Activated T-helper 1 cell treated with anti-CD3 and anti-CD28 coated beads, Interleukin-12 subunit alpha, Interleukin-12 subunit beta, Interleukin-2, Interleukin-4 antibody, amounts not matched to agents 30 ng/mL and 10 ng/mL and 1 ng/mL, durations not matched to agents 14 hours and 24 hours and 36 hours (primary cell): Measurements from ENCODE around the gene COL15A1. TPM values are rescaled to one million over a fixed set of nuclear protein-coding genes. Genes with fewer than 3 reads are reported as not detected.

Experiments
- DNase-seq: peaks from one replicate; pipeline ENCODE4 v3.0.0; 2021; ENCODE audit warnings: low spot score
- H3K27ac Mint-ChIP-seq: one replicate; pipeline ENCODE4 v1.8.0; 2021; ENCODE audit warnings: mild to moderate bottlenecking, mixed read lengths
- H3K27me3 Mint-ChIP-seq: one replicate; pipeline ENCODE4 v1.8.0; 2022; ENCODE audit warnings: mild to moderate bottlenecking, moderate library complexity, mixed read lengths; ENCODE audit not compliant: insufficient read depth
- H3K36me3 Mint-ChIP-seq: one replicate; pipeline ENCODE4 v1.8.0; 2021; ENCODE audit warnings: low read depth, mixed read lengths
- H3K4me1 Mint-ChIP-seq: one replicate; pipeline ENCODE4 v1.8.0; 2021; ENCODE audit warnings: low read depth, mixed read lengths
- H3K4me3 Mint-ChIP-seq: one replicate; pipeline ENCODE4 v1.8.0; 2021; ENCODE audit warnings: mild to moderate bottlenecking, moderate library complexity, mixed read lengths
- H3K9me3 Mint-ChIP-seq: one replicate; pipeline ENCODE4 v1.8.0; 2021; ENCODE audit warnings: mixed read lengths
- intact Hi-C: fragments of 100-400 bp; cut with micrococcal nuclease; formaldehyde crosslinking; loops from one replicate; pipeline ENCODE4 v1.15.1; 2024
- total RNA-seq: library from RNA; stranded (reverse); gene quantifications from 2 replicates; pipeline ENCODE4 v1.2.3, GENCODE V29; 2022

COL15A1 gene
- total RNA-seq, 1 donor from 2014 or later = 0.05 TPM

DNA sequence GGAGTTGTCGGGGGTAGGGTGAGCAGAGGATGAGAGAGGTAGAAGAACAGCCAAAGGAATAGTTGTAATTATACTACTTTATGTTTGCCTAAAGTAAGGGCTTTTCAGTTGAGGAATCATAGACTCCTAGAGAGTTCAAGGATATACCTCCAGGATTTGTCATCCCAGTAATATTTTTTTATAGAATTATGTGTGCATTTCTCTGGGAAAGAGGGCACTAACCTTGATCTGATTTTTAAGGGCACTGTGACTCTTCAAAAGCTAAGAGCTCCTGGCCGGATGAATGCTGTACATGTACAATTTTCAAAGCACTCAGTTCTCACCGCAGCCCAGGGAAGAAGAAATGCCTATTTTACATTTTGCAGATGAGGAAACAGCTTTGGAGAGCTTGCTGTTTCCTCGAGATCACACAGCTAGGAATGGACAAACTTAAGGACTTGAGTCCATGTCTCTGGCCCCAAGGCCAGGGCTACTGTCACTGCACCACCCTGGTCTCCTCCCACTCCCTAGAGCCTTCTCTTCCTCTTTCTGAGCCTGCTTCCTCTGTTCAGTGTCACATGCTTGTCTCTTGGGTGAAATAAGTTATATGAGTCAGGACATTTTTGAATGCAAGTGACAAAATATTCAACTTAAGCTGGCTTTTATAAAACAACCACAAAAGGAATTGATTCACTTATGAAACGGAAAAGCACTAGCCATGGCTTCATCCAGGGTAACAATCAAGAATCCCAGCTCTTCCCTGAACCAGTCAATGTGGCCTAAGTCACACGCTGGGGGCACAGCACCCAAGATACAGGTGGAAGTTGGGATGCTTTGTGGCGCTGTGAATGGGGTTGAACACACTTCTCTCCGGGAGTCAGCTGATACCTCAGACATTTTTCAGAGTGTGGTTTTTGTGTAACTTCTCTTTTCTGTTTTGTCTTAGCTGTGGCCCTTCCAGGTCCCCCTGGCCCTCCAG lies 115.5 kb downstream of the COL15A1 start:
- H3K36me3 Mint-ChIP-seq = peaks cover 19% of the 10 kb centered on the region
- peak overlapping the region; percentile 92 for H3K27ac Mint-ChIP-seq
- peaks cover 72% of the 10 kb centered on the region for H3K4me1 Mint-ChIP-seq
- no peak for DNase-seq
- intact Hi-C loops = loop anchor here (1.0 to 5.0 kb wide), 7 partner anchors 14 to 753 kb away; no protein-coding TSS in a partner anchor
- H3K4me3 Mint-ChIP-seq = peak overlapping the region; percentile 41
- no peaks in the 10 kb centered on the region for H3K27me3 Mint-ChIP-seq
- H3K9me3 Mint-ChIP-seq = peaks cover 3% of the 10 kb centered on the region

- intact Hi-C loops = no loop called here
- H3K27me3 Mint-ChIP-seq = peaks cover 4% of the 10 kb centered on the region
These were observed 116.9 kb downstream of the COL15A1 start for GRCh38 chr9:99060621-99061020.

DNA sequence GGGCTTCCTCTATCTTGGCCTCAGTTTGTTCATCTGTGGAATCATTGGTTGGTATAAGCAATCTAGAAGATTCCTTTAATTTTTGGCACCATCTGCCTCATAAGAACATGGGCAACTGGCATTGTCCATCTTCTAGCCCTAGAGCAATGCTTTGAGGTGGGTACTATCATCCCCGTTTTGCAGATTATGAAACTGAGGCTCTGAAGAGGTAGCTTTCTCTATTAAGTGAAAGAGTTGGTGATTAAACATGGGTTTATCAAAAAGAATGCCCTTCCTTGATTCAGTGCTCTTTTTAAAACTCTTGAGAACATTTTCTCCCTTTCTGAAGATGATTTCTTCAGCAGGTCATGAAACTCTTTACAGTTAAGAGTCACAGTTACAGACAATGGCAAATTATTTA lies 118.8 kb downstream of the COL15A1 start:
- H3K4me1 Mint-ChIP-seq = peaks cover 47% of the 10 kb centered on the region
- H3K27ac Mint-ChIP-seq = no peak overlapping the region
- DNase-seq = no peak
- H3K4me3 Mint-ChIP-seq = no peak overlapping the region
- H3K36me3 Mint-ChIP-seq = peaks cover 10% of the 10 kb centered on the region
- no peaks in the 10 kb centered on the region for H3K9me3 Mint-ChIP-seq
- peaks cover 4% of the 10 kb centered on the region for H3K27me3 Mint-ChIP-seq
- intact Hi-C loops = no loop called here

More at GRCh38 chr9:99060621-99061020, 116.9 kb downstream of the COL15A1 start:
- no peak for DNase-seq
- H3K36me3 Mint-ChIP-seq = peaks cover 18% of the 10 kb centered on the region
- peaks cover 66% of the 10 kb centered on the region for H3K4me1 Mint-ChIP-seq
- H3K9me3 Mint-ChIP-seq = peaks cover 3% of the 10 kb centered on the region
- H3K27ac Mint-ChIP-seq = no peak overlapping the region
- H3K4me3 Mint-ChIP-seq = no peak overlapping the region

GRCh38 chr9:99063522-99063921 lies 119.8 kb downstream of the COL15A1 start:
- Mint-ChIP-seq H3K9me3 (no peaks in the 10 kb centered on the region), H3K27ac (no peak overlapping the region), H3K4me3 (no peak overlapping the region), H3K4me1 (peaks cover 40% of the 10 kb centered on the region), H3K36me3 (peaks cover 10% of the 10 kb centered on the region), H3K27me3 (peaks cover 4% of the 10 kb centered on the region)
- intact Hi-C loops = no loop called here
- no peak for DNase-seq

DNA sequence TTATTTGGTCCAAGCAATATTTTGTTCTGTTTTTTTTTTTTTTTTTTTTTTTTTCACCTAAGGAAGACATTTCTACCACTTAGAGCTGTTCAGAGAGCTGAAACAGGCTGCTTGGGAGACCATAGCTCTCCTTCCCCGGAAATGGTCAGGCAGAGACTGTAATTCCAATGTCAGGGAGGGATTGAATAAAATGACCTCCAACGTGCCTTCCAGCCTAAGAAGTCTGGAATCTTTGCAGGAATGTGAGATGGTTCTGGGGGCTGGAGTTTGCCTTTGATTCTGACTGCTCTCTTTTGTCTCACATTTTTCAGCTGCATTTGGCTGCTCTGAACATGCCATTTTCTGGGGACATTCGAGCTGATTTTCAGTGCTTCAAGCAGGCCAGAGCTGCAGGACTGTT lies 122.9 kb downstream of the COL15A1 start:
- Mint-ChIP-seq H3K9me3 (peaks cover 5% of the 10 kb centered on the region), H3K4me1 (peaks cover 53% of the 10 kb centered on the region), H3K36me3 (peaks cover 16% of the 10 kb centered on the region), H3K27me3 (peaks cover 4% of the 10 kb centered on the region), H3K27ac (no peak overlapping the region), H3K4me3 (no peak overlapping the region)
- intact Hi-C loops = no loop called here
- no peak for DNase-seq

DNA sequence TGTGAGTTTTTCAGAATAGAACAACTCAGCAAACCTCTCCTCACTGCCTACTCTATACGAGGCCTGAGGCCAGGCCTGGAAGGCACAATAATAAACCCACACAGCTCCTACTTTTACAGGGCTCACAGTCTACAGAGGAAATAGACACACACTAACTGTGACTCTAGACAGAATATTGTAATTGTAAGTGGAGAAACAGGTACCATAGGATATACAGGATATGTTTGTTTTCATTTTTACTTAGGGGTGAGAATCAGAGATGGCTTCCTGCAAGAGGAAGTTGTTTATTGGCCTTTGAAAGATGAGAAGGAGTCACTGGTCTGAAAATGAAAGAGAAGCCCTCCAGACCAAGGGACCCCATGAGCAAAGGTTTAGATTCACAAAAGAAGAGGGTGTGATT lies 125.4 kb downstream of the COL15A1 start:
- intact Hi-C loops = no loop called here
- H3K27ac Mint-ChIP-seq = peak overlapping the region; percentile 83

GRCh38 chr9:99069546-99069945 lies 125.8 kb downstream of the COL15A1 start:
- H3K36me3 Mint-ChIP-seq = peaks cover 8% of the 10 kb centered on the region
- H3K27me3 Mint-ChIP-seq = peaks cover 4% of the 10 kb centered on the region
- H3K27ac Mint-ChIP-seq = no peak overlapping the region
- H3K4me1 Mint-ChIP-seq = peaks cover 44% of the 10 kb centered on the region
- peaks cover 5% of the 10 kb centered on the region for H3K9me3 Mint-ChIP-seq
- H3K4me3 Mint-ChIP-seq = no peak overlapping the region
- no peak for DNase-seq
- intact Hi-C loops = no loop called here

More for the DNA sequence above, 125.4 kb downstream of the COL15A1 start:
- Mint-ChIP-seq H3K36me3 (peaks cover 7% of the 10 kb centered on the region), H3K4me3 (no peak overlapping the region), H3K4me1 (peaks cover 44% of the 10 kb centered on the region), H3K9me3 (peaks cover 5% of the 10 kb centered on the region), H3K27me3 (peaks cover 4% of the 10 kb centered on the region)
- no peak for DNase-seq

- no peak overlapping the region for H3K27ac Mint-ChIP-seq
- H3K27me3 Mint-ChIP-seq = no peaks in the 10 kb centered on the region
- H3K9me3 Mint-ChIP-seq = peaks cover 5% of the 10 kb centered on the region
- no peak for DNase-seq
- H3K4me3 Mint-ChIP-seq = no peak overlapping the region
- peaks cover 8% of the 10 kb centered on the region for H3K36me3 Mint-ChIP-seq
- H3K4me1 Mint-ChIP-seq = peaks cover 53% of the 10 kb centered on the region
- intact Hi-C loops = no loop called here
These were observed 127.0 kb downstream of the COL15A1 start for GRCh38 chr9:99070681-99071080.

- peaks cover 8% of the 10 kb centered on the region for H3K36me3 Mint-ChIP-seq
- peaks cover 5% of the 10 kb centered on the region for H3K9me3 Mint-ChIP-seq
- H3K4me3 Mint-ChIP-seq = no peak overlapping the region
- H3K4me1 Mint-ChIP-seq = peaks cover 59% of the 10 kb centered on the region
- no peak for DNase-seq
- H3K27me3 Mint-ChIP-seq = no peaks in the 10 kb centered on the region
- intact Hi-C loops = no loop called here
- H3K27ac Mint-ChIP-seq = peak overlapping the region; percentile 13
These were observed 127.8 kb downstream of the COL15A1 start for GRCh38 chr9:99071313-99072039.

DNA sequence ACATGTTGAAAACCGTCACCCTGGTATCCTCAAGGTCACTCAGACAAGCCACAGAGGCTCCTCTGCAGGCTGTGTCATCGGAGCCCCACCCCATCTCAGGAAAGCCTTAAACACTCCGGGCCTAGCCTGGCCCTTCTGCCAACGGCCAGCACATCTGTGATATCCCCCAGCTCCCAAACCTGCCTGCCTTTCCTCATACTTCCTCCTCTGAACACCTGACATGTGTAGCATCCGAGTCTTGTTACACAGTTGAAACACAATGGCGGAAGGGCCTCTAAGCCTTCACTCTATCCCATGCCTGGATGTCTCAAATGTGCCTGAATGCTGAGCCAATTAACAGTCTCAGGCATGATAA lies 128.3 kb downstream of the COL15A1 start:
- Mint-ChIP-seq H3K4me1 (peaks cover 65% of the 10 kb centered on the region), H3K9me3 (peaks cover 5% of the 10 kb centered on the region), H3K27me3 (no peaks in the 10 kb centered on the region), H3K4me3 (no peak overlapping the region), H3K36me3 (peaks cover 8% of the 10 kb centered on the region), H3K27ac (no peak overlapping the region)
- intact Hi-C loops = no loop called here
- DNase-seq = no peak

GRCh38 chr9:99073347-99073746 lies 129.6 kb downstream of the COL15A1 start:
- no peak overlapping the region for H3K4me3 Mint-ChIP-seq
- H3K27ac Mint-ChIP-seq = no peak overlapping the region
- peaks cover 8% of the 10 kb centered on the region for H3K36me3 Mint-ChIP-seq
- intact Hi-C loops = no loop called here
- no peaks in the 10 kb centered on the region for H3K27me3 Mint-ChIP-seq
- peaks cover 5% of the 10 kb centered on the region for H3K9me3 Mint-ChIP-seq
- peaks cover 69% of the 10 kb centered on the region for H3K4me1 Mint-ChIP-seq
- DNase-seq = no peak

DNA sequence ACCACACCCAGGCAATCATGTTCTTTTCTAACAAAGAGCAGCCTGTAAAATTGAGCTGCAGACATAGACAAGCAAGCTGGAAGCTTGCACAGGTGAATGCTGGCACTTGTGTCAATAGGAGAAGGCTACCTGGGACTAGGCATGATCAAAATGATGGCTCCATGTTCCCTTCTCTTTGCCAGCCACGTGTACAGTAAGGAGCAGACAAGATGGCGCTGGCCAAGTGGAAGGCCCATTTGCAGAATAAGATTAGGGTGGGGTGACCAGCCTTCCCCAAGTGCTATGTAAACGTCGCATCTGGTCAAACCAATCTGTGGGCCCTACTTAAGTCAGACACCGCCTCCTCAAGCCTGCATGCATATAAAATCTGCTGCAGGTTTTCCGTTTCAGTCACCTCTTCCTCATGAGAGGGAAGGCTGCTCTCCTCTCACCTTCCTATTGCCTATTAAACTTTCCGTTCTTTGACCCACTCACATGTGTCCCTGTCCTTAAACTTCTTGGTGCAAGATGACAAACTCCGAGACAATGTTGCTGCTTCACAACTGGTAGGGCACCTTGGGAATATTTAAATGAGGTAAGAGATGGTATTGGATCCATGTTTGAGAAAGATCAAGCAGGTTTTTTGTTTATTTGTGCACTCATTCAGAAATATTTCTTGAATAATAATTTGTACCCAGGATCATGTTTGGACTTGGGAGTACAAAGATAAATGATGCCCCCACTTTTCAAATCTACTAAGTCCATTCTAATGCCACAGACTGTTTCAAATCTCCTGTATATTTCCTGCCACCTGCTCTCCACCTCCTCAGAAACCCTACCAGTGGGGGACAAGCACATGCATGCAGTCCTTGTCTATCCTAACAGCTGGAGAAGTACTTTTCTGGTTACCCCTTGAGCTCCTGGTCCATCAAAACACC lies 130.5 kb downstream of the COL15A1 start:
- Mint-ChIP-seq H3K36me3 (peaks cover 4% of the 10 kb centered on the region), H3K9me3 (peaks cover under 1% of the 10 kb centered on the region), H3K27ac (no peak overlapping the region), H3K4me3 (no peak overlapping the region), H3K4me1 (peaks cover 67% of the 10 kb centered on the region), H3K27me3 (no peaks in the 10 kb centered on the region)
- intact Hi-C loops = no loop called here
- no peak for DNase-seq
